SK-N-SH (cell line): Measurements from ENCODE around the gene PSMB1.

Experiments
- EZH2phosphoT487 ChIP-seq: fragments of 200-600 bp; sonication (generic); IDR thresholded peaks from 2 replicates; pipeline ENCODE4 v1.6.1; 2017; ENCODE audit warnings: low read depth, mixed run types, mild to moderate bottlenecking, antibody characterized with exemption, moderate library complexity, borderline replicate concordance
- JUND ChIP-seq: IDR thresholded peaks from 2 replicates; pipeline ENCODE4 v1.4.0; 2012
- PBX3 ChIP-seq: IDR thresholded peaks from 2 replicates; pipeline ENCODE4; 2012
- POLR2AphosphoS5 ChIP-seq: IDR thresholded peaks from 2 replicates; pipeline ENCODE4 v1.6.1; 2012; ENCODE audit warnings: low read depth, low read length
- RAD21 ChIP-seq: IDR thresholded peaks from 2 replicates; pipeline ENCODE4 v1.6.1; 2012; ENCODE audit warnings: mild to moderate bottlenecking, low read length
- REST ChIP-seq: IDR thresholded peaks from 2 replicates; pipeline ENCODE4 v1.6.1; 2012; ENCODE audit warnings: mild to moderate bottlenecking, low read depth, low read length, moderate library complexity
- RFX5 ChIP-seq: IDR thresholded peaks from 2 replicates; pipeline ENCODE4 v1.6.1; 2012; ENCODE audit warnings: mild to moderate bottlenecking, improper control_type of control experiment, low read length
- RXRA ChIP-seq: IDR thresholded peaks from 2 replicates; pipeline ENCODE4 v1.4.0; 2012; ENCODE audit warnings: low read depth, mild to moderate bottlenecking, borderline replicate concordance
- TAF1 ChIP-seq: IDR thresholded peaks from 2 replicates; pipeline ENCODE4 v1.6.1; 2012; ENCODE audit warnings: low read depth, mild to moderate bottlenecking, low read length, moderate library complexity, borderline replicate concordance
- TEAD4 ChIP-seq: IDR thresholded peaks from 2 replicates; pipeline ENCODE4 v1.4.0; 2012; ENCODE audit warnings: mild to moderate bottlenecking, borderline replicate concordance; ENCODE audit not compliant: insufficient read depth
- TF ChIP-seq, protein P1 (sequence below): fragments of 200-600 bp; sonication (generic); IDR thresholded peaks from 2 replicates; pipeline ENCODE4 v1.6.1; 2017; ENCODE audit warnings: antibody characterized with exemption, mild to moderate bottlenecking, moderate library complexity
- TF ChIP-seq, protein P2 (sequence below): IDR thresholded peaks from 2 replicates; pipeline ENCODE4 v1.4.0; 2012; ENCODE audit warnings: low read depth, borderline replicate concordance
- TF ChIP-seq, protein P3 (sequence below): fragments of 150-350 bp; IDR thresholded peaks from 2 replicates; pipeline ENCODE4 v1.6.1; 2017; ENCODE audit warnings: antibody characterized with exemption, low read length, low read depth, borderline replicate concordance
- TF ChIP-seq, protein P4 (sequence below): IDR thresholded peaks from 2 replicates; pipeline ENCODE4 v1.4.0; 2012; ENCODE audit warnings: low read depth, borderline replicate concordance

DNA sequence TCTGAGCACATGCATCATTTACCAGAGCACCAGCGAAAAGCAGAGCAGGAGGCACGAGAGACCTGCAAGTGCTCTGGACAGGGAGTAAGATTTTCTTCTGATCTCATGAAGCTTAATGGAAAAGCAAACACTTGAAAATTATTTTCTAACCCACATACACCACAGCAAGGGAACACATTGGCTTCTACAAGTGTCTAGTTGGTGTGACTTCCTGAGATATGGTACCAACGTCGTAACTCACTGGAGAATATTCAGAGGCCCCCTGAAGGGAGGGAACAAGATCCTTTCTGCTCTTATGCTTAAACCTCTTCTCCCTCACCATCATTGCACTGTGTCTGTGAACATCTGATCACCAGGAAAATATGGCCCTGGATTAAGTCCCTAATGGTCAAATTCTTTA is 48.6 kb downstream of the PSMB1 start:
- TF ChIP-seq, protein P1, sequence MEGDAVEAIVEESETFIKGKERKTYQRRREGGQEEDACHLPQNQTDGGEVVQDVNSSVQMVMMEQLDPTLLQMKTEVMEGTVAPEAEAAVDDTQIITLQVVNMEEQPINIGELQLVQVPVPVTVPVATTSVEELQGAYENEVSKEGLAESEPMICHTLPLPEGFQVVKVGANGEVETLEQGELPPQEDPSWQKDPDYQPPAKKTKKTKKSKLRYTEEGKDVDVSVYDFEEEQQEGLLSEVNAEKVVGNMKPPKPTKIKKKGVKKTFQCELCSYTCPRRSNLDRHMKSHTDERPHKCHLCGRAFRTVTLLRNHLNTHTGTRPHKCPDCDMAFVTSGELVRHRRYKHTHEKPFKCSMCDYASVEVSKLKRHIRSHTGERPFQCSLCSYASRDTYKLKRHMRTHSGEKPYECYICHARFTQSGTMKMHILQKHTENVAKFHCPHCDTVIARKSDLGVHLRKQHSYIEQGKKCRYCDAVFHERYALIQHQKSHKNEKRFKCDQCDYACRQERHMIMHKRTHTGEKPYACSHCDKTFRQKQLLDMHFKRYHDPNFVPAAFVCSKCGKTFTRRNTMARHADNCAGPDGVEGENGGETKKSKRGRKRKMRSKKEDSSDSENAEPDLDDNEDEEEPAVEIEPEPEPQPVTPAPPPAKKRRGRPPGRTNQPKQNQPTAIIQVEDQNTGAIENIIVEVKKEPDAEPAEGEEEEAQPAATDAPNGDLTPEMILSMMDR: no peak
- TF ChIP-seq, protein P2, sequence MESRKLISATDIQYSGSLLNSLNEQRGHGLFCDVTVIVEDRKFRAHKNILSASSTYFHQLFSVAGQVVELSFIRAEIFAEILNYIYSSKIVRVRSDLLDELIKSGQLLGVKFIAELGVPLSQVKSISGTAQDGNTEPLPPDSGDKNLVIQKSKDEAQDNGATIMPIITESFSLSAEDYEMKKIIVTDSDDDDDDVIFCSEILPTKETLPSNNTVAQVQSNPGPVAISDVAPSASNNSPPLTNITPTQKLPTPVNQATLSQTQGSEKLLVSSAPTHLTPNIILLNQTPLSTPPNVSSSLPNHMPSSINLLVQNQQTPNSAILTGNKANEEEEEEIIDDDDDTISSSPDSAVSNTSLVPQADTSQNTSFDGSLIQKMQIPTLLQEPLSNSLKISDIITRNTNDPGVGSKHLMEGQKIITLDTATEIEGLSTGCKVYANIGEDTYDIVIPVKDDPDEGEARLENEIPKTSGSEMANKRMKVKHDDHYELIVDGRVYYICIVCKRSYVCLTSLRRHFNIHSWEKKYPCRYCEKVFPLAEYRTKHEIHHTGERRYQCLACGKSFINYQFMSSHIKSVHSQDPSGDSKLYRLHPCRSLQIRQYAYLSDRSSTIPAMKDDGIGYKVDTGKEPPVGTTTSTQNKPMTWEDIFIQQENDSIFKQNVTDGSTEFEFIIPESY: no peak
- TF ChIP-seq RXRA (no peak), TEAD4 (no peak), EZH2phosphoT487 (no peak), RAD21 (no peak), REST (no peak), RFX5 (no peak), JUND (no peak), POLR2AphosphoS5 (no peak), PBX3 (no peak), TAF1 (no peak)
- TF ChIP-seq, protein P3, sequence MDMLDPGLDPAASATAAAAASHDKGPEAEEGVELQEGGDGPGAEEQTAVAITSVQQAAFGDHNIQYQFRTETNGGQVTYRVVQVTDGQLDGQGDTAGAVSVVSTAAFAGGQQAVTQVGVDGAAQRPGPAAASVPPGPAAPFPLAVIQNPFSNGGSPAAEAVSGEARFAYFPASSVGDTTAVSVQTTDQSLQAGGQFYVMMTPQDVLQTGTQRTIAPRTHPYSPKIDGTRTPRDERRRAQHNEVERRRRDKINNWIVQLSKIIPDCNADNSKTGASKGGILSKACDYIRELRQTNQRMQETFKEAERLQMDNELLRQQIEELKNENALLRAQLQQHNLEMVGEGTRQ: no peak
- TF ChIP-seq, protein P4, sequence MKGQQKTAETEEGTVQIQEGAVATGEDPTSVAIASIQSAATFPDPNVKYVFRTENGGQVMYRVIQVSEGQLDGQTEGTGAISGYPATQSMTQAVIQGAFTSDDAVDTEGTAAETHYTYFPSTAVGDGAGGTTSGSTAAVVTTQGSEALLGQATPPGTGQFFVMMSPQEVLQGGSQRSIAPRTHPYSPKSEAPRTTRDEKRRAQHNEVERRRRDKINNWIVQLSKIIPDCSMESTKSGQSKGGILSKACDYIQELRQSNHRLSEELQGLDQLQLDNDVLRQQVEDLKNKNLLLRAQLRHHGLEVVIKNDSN: no peak
